Muscle of leg (tissue), 11 donors: ENCODE results near the gene TEX22. TPM values are rescaled to one million over a fixed set of nuclear protein-coding genes. Genes with fewer than 3 reads are reported as not detected.

Experiments used
- DNase-seq: peaks from one replicate; pipeline ENCODE4 v3.0.0; 2013
- H3K27ac ChIP-seq: one replicate; pipeline ENCODE4 v1.5.1; 2013; ENCODE audit warnings: mild to moderate bottlenecking, low read length, control low read depth
- H3K27me3 ChIP-seq: one replicate; pipeline ENCODE4 v1.6.1; 2013; ENCODE audit warnings: low read length; ENCODE audit not compliant: control insufficient read depth, insufficient read depth
- H3K36me3 ChIP-seq: one replicate; pipeline ENCODE4 v1.6.1; 2013; ENCODE audit warnings: low read length; ENCODE audit not compliant: control insufficient read depth, insufficient read depth
- H3K4me1 ChIP-seq: one replicate; pipeline ENCODE4 v1.6.1; 2013; ENCODE audit warnings: low read length; ENCODE audit not compliant: control insufficient read depth, insufficient read depth
- H3K4me3 ChIP-seq: one replicate; pipeline ENCODE4 v1.5.1; 2013; ENCODE audit warnings: low read length, control low read depth
- H3K9me3 ChIP-seq: replicated peaks from 2 replicates; pipeline ENCODE4 v1.6.1; 2013; ENCODE audit warnings: low read depth, low read length; ENCODE audit not compliant: control insufficient read depth
- WGBS: methylation state at CpG from one replicate; pipeline ENCODE4 v1.1.5; 2013; ENCODE audit warnings: missing lambda C conversion rate; ENCODE audit not compliant: insufficient coverage; 5-methylcytosine and 5-hydroxymethylcytosine counted together
- polyA plus RNA-seq, 8 donors: library from polyadenylated mRNA; unstranded; fragments of 120-200 nt; gene quantifications; one replicate each; pipeline versions ENCODE4 v1.2.1 to v1.2.3, GENCODE V29; 2013; ENCODE audit warnings: inconsistent platforms in 1 of 8, low replicate concordance in 1 of 8; ENCODE audit not compliant: insufficient read length in 8 of 8, insufficient read depth in 1 of 8
- total RNA-seq: library from RNA; stranded (reverse); fragments of 120-200 nt; gene quantifications from one replicate; pipeline ENCODE4 v1.2.4, GENCODE V29; 2013

The TEX22 gene
- total and polyA plus RNA-seq, 9 donors, result 0.23 to 1.1 (median 0.49) TPM

DNA sequence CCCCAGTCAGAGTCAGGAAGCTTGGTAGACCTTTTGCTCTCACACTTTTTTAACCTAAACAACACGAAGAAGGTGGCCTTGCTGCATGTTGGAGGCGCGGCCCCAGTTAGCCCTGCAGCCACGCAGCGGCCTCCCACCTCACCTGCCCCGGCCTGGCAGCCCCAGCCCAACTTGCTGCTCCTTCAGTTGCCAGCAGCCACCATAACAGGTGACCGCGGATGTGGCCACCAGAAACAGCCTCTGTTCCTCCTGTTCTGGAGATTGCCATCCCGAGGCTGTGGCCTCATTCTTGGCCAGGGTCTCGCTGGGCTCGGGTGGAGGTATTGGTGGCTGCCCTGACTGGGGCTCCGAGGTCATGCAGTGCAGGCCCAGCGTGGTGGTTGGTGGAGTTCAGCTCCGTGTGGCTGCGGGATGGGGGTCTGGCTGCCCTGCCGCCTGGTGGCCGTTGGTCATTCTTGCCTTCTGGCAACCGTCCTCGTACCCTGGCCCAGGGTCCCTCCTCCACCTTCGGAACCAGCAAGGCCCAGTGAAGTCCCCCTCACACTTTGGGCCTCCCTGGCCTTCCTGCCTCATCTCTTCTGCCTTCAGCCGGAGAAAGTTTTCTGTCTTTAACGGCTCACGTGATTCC lies 20.7 kb upstream of the TEX22 start:
- no peak for DNase-seq
- Histone ChIP-seq H3K4me3 (no peak overlapping the region), H3K9me3 (no peaks in the 10 kb centered on the region), H3K27ac (no peak overlapping the region), H3K27me3 (no peaks in the 10 kb centered on the region), H3K4me1 (no peaks in the 10 kb centered on the region), H3K36me3 (peaks cover 28% of the 10 kb centered on the region)
- WGBS, result 85% methylated on average over 22 of the region's 23 CpGs

DNA sequence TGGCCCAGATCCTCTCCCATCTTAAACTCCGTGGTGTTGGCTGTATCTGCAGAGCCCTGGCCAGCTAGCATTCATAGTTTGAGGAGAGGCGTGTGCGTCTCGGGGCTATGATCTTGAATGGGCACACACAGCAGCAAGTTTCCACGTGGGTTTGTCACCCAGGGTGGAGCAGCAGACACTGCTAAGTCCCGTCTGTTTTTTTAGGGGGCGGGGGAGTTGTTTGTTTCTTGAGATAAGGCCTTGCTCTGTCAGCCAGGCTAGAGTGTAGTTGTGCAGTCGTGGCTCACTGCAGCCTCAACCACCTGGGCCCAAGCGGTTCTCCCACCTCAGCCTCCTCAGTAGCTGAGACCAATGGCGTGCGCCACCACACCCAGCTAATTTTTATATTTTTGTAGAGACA lies 20.1 kb upstream of the TEX22 start:
- Histone ChIP-seq H3K36me3 (peaks cover 34% of the 10 kb centered on the region), H3K4me3 (no peak overlapping the region), H3K27me3 (no peaks in the 10 kb centered on the region), H3K27ac (no peak overlapping the region), H3K9me3 (no peaks in the 10 kb centered on the region), H3K4me1 (no peaks in the 10 kb centered on the region)
- DNase-seq, result no peak
- WGBS, result 91% methylated on average over 5 of the region's 11 CpGs

DNA sequence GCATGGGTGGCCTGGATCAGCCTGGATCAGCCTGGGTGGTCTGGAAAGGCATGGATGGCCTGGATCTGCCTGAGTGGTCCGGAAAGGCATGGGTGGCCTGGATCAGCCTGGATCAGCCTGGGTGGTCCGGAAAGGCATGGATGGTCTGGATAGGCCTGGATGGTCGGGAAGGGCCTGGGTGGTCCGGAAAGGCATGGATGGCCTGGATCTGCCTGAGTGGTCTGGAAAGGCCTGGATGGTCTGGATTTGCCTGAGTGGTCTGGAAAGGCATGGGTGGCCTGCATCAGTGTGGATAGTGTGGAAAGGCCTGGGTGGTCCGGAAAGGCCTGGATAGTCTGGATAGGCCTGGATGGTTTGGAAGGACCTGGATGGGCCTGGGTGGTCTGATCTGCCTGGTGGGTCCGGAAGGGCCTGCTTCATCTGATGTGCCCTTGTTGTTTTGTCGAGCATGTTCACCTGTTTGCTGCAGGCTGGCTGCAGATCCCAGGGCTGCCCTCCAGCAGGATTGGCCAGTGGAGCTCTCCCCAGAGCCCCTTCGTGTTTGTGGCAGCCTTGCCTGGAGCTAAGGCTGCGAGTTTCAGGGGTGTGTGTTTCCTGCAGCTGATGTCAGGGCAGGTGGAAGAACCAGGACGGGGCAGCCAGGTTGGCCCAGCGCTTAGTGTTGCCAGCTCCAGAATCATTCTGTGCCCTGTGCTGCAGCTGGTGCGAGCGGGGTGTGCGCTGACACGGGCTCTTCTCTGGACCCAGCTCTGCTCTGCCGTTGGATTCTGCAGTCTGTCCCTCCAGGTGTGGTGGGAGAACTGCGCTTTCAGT lies 19.3 kb upstream of the TEX22 start:
- no peaks in the 10 kb centered on the region for H3K9me3 ChIP-seq
- 85% methylated on average over 17 of the region's 17 CpGs for WGBS

DNA sequence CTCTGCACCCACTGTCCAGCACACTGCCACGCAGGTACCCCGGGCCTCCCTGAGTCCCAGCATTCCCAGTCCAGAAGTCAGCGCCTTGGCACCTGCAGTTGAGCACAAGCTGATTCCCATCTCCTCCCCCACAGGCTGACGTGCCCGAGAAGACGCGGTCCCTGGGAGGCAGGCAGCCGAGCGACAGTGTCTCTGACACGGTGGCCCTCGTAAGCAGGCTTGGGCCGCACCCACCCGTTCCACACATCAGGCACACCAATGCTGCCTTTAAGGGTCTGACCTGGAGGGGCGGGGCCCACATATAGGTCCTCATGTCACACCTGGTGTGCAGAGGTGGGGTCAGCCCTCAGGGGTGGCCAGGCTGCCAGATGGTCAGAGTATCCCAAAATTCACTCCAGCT lies 18.4 kb upstream of the TEX22 start:
- Histone ChIP-seq H3K9me3 (no peaks in the 10 kb centered on the region), H3K27ac (no peak overlapping the region), H3K27me3 (no peaks in the 10 kb centered on the region), H3K4me1 (peaks cover 7% of the 10 kb centered on the region), H3K4me3 (no peak overlapping the region), H3K36me3 (peaks cover 49% of the 10 kb centered on the region)
- WGBS, result 90% methylated on average over 10 of the region's 14 CpGs
- DNase-seq, result no peak

More for the DNA sequence above, 19.3 kb upstream of the TEX22 start:
- H3K4me1 ChIP-seq, result no peaks in the 10 kb centered on the region
- no peak for DNase-seq
- H3K36me3 ChIP-seq, result peaks cover 43% of the 10 kb centered on the region
- H3K27me3 ChIP-seq, result no peaks in the 10 kb centered on the region
- no peak overlapping the region for H3K4me3 ChIP-seq
- no peak overlapping the region for H3K27ac ChIP-seq

- no peak for DNase-seq
- Histone ChIP-seq H3K4me3 (no peak overlapping the region), H3K36me3 (peaks cover 58% of the 10 kb centered on the region), H3K27me3 (no peaks in the 10 kb centered on the region), H3K4me1 (peaks cover 15% of the 10 kb centered on the region), H3K27ac (no peak overlapping the region), H3K9me3 (no peaks in the 10 kb centered on the region)
- WGBS, result 82% methylated on average over 17 of the region's 19 CpGs
Measured at GRCh38 chr14:105380756-105381155, 17.6 kb upstream of the TEX22 start.

GRCh38 chr14:105381446-105382342 lies 16.6 kb upstream of the TEX22 start:
- no peak overlapping the region for H3K27ac ChIP-seq
- WGBS, result 88% methylated on average over 27 of the region's 27 CpGs
- peaks cover 67% of the 10 kb centered on the region for H3K36me3 ChIP-seq
- DNase-seq, result no peak
- peaks cover 25% of the 10 kb centered on the region for H3K4me1 ChIP-seq
- no peak overlapping the region for H3K4me3 ChIP-seq
- H3K27me3 ChIP-seq, result no peaks in the 10 kb centered on the region
- H3K9me3 ChIP-seq, result no peaks in the 10 kb centered on the region

DNA sequence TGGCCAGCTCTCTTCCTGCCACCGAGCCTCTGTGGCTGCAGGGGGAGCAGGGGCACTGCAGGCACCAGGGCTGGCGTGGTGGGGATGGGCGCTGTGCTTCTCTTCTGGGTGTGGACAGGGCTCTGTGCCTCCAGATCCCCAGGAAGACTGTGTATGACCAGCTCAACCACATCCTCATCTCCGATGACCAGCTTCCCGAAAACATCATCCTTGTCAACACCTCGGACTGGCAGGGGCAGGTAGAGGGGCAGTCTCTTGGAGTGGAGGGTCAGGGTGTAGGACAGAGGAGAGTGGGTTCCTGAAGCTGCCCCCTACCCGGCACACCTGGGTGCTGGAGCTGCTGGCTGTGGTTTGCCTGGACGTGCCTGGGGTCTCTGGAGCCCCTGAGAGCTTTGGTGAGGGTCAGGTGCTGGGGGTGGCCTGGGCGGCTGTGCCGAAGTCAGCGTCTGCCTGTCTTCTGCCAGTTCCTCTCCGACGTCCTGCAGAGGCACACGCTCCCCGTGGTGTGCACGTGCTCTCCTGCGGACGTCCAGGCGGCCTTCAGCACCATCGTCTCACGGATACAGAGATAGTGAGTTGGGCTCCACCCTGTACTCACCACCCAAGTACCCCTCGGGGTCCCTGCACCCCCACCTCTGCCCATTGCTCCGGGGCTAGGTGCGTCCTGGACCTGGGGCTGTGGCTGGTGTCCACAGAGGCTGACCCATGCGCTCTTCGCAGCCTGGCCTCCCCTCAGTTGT lies 15.8 kb upstream of the TEX22 start:
- DNase-seq, result no peak
- Histone ChIP-seq H3K4me1 (peaks cover 31% of the 10 kb centered on the region), H3K4me3 (no peak overlapping the region), H3K9me3 (no peaks in the 10 kb centered on the region), H3K36me3 (peaks cover 75% of the 10 kb centered on the region), H3K27me3 (no peaks in the 10 kb centered on the region), H3K27ac (no peak overlapping the region)
- WGBS, result 95% methylated on average over 19 of the region's 26 CpGs

- no peak for DNase-seq
- no peak overlapping the region for H3K27ac ChIP-seq
- H3K9me3 ChIP-seq, result no peaks in the 10 kb centered on the region
- H3K27me3 ChIP-seq, result no peaks in the 10 kb centered on the region
- no peak overlapping the region for H3K4me3 ChIP-seq
- H3K36me3 ChIP-seq, result peaks cover 76% of the 10 kb centered on the region
- peaks cover 38% of the 10 kb centered on the region for H3K4me1 ChIP-seq
- WGBS, result 94% methylated on average over 24 of the region's 32 CpGs
Measured at GRCh38 chr14:105383083-105383730, 15.1 kb upstream of the TEX22 start.

DNA sequence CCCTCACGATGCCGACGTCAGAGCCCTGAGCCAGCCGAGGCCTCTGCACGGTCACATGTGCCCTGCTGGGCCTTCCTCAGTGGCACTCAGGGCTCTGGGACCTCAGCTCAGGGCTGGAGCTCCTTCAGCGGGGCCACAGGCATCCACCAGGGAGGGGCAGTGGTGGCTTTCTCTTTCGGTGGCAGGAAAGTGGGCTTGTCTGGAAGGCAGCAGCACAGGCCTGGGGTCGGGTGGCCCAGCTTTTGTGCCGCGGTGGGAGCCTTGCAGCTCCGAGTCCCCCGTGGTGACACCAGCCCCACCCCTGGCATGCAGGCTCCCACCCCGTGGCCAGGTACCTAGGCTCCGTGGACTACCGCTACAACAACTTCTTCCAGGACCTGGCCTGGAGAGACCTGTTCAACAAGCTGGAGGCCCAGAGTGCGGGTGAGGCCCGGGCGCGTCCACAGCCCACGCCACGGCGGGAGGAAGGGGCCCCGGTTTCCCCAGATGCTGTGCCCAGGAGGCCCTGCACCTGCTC lies 14.2 kb upstream of the TEX22 start:
- H3K27me3 ChIP-seq, result no peaks in the 10 kb centered on the region
- DNase-seq, result no peak
- 92% methylated on average over 23 of the region's 23 CpGs for WGBS
- H3K9me3 ChIP-seq, result no peaks in the 10 kb centered on the region
- peaks cover 78% of the 10 kb centered on the region for H3K36me3 ChIP-seq
- H3K4me3 ChIP-seq, result no peak overlapping the region
- H3K4me1 ChIP-seq, result peaks cover 46% of the 10 kb centered on the region
- H3K27ac ChIP-seq, result no peak overlapping the region
